Measurements from ENCODE around the gene ARL10.
"Not testable (repeated sequence)": the region's sequence is repeated elsewhere in the genome, so short reads cannot be mapped to it uniquely, and the experiment has no call there.

Gene ARL10

GRCh38 chr5:176405656-176406435 is 40.6 kb downstream of the ARL10 start:
- DNase-seq (ENCODE audit: extremely low read depth, low read depth) = no peak
- TF ChIP-seq, protein P1, sequence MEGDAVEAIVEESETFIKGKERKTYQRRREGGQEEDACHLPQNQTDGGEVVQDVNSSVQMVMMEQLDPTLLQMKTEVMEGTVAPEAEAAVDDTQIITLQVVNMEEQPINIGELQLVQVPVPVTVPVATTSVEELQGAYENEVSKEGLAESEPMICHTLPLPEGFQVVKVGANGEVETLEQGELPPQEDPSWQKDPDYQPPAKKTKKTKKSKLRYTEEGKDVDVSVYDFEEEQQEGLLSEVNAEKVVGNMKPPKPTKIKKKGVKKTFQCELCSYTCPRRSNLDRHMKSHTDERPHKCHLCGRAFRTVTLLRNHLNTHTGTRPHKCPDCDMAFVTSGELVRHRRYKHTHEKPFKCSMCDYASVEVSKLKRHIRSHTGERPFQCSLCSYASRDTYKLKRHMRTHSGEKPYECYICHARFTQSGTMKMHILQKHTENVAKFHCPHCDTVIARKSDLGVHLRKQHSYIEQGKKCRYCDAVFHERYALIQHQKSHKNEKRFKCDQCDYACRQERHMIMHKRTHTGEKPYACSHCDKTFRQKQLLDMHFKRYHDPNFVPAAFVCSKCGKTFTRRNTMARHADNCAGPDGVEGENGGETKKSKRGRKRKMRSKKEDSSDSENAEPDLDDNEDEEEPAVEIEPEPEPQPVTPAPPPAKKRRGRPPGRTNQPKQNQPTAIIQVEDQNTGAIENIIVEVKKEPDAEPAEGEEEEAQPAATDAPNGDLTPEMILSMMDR (IDR thresholded peaks at IDR 0.05; ENCODE audit: low read depth, low read length, missing control alignments) = no peak
- no peak overlapping the region for H3K4me3 ChIP-seq (replicated peaks; ENCODE audit: low read depth, low read length)

- no peak for DNase-seq (ENCODE audit: extremely low read depth, low read depth)
- no peak overlapping the region for H3K4me3 ChIP-seq (replicated peaks; ENCODE audit: low read depth, low read length)
- TF ChIP-seq, protein P1 (IDR thresholded peaks at IDR 0.05; ENCODE audit: low read depth, low read length, missing control alignments) = no peak
These were observed 41.3 kb downstream of the ARL10 start for GRCh38 chr5:176406436-176407052.

DNA sequence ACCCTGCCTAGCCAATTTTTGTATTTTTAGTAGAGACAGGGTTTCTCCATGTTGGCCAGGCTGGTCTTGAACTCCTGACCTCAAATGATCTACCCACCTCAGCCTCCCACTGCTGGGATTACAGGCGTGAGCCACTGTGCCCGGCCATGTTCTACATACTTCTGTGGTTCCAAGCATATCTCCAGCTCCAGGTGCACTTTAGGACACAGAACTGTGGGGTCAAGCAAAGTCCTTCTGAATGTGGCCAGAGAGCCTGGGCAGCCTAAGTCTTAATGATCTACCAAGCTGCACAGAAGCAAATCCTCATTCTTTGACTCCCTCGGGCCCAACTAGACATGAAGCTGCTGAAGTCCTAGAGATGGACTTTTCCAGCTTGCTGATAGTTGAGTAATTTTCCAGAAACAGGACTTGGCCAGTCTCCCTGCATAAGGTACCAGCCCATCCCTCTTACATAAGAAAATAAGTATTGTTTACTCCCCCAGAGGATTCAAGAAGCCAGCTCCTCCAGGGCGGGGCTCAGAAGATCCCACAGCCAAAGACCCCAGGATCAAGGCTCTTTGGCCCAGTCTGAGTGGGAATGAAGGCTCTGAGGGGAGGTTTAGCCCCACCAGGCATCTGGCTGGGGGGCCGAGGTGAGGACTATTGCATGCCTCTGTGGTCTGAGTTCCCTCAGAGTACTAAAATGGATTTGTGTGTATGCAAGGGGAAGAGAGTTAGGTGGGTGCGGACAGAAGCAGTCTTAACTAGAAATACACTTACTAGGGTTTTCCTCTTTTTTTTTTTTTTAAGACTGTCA is 42.4 kb downstream of the ARL10 start:
- DNase-seq (ENCODE audit: extremely low read depth, low read depth) = no peak
- TF ChIP-seq, protein P1 (IDR thresholded peaks at IDR 0.05; ENCODE audit: low read depth, low read length, missing control alignments) = no peak

GRCh38 chr5:176408252-176408573 is 42.9 kb downstream of the ARL10 start:
- not testable (repeated sequence) for DNase-seq (ENCODE audit: extremely low read depth, low read depth)

More for the DNA sequence above, 42.4 kb downstream of the ARL10 start:
- no peak overlapping the region for H3K4me3 ChIP-seq (replicated peaks; ENCODE audit: low read depth, low read length)

DNA sequence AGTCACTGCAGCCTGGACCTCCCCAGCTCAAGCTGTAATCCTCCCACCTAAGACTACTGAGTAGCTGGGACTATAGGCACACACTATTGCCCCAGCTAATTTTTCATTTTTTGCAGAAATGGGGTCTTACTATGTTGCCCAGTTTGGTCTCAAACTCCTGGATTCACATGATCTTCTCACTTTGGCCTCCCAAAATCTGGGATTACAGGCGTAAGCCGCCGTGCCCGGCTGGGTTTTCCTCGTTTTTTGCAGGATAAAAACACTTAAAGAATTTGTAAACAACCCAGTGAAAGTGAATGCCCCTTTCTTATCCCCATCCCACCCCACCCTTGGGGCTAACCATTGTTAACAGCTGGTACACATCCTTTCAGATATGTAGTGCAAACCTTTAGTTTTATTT is 43.3 kb downstream of the ARL10 start:
- no peak overlapping the region for H3K4me3 ChIP-seq (replicated peaks; ENCODE audit: low read depth, low read length)
- no peak for DNase-seq (ENCODE audit: extremely low read depth, low read depth)
- TF ChIP-seq, protein P1 (IDR thresholded peaks at IDR 0.05; ENCODE audit: low read depth, low read length, missing control alignments) = no peak

More at GRCh38 chr5:176408252-176408573, 42.9 kb downstream of the ARL10 start:
- H3K4me3 ChIP-seq (replicated peaks; ENCODE audit: low read depth, low read length) = not testable (repeated sequence)

DNA sequence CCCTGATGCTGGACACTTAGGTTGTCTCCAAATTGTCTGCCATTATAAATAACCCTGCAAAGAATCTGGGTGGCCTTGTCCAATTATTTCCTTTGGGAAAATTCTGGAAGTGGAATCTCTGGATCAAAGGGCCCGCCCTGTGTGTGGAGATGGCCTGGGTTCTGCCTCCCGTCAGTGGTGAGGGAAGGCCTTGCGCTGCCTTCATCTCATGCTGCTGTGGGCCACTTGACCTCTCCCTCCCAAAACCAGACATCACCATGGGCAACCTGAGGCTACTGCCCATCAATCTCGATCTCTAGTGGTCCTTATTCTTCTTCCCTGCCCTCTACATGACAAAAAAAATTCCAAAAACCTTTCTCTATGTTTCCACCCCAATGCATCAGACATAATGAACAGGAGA is 44.5 kb downstream of the ARL10 start:
- no peak overlapping the region for H3K4me3 ChIP-seq (replicated peaks; ENCODE audit: low read depth, low read length)
- DNase-seq (ENCODE audit: extremely low read depth, low read depth) = no peak
- TF ChIP-seq, protein P1 (IDR thresholded peaks at IDR 0.05; ENCODE audit: low read depth, low read length, missing control alignments) = no peak
